Esophagus squamous epithelium (tissue), 5 donors: Measurements from ENCODE around the gene OLFML1. TPM values are rescaled to one million over a fixed set of nuclear protein-coding genes. Genes with fewer than 3 reads are reported as not detected.
A peak's percentile ranks its signal among the peaks of the same experiment; 100 is the strongest.
"Not testable (repeated sequence)": the region's sequence is repeated elsewhere in the genome, so short reads cannot be mapped to it uniquely, and the experiment has no call there.

Source experiments
- DNase-seq: peaks from one replicate; lab custom pipeline; 2025; lab: John Stamatoyannopoulos, UW
- H3K27ac ChIP-seq, 4 donors: fragments of 200-600 bp; sonication (generic); one replicate each; pipeline ENCODE4 v1.5.1; 2016 to 2019; ENCODE audit warnings: mild to moderate bottlenecking in 1 of 4
- H3K27me3 ChIP-seq, 4 donors: fragments of 200-600 bp; sonication (generic); 1 replicate in 3 of 4; 2 replicates in 1 of 4; pipeline versions ENCODE4 v1.5.1 to v1.6.0; 2017 to 2021; ENCODE audit warnings: antibody characterized with exemption in 1 of 4
- H3K36me3 ChIP-seq, 3 donors: fragments of 200-600 bp; sonication (generic); one replicate each; pipeline ENCODE4 v1.5.1; 2016 to 2019
- H3K4me1 ChIP-seq, 3 donors: fragments of 200-600 bp; sonication (generic); one replicate each; pipeline ENCODE4 v1.5.1; 2017 to 2019
- H3K4me3 ChIP-seq, 4 donors: fragments of 200-600 bp; sonication (generic); 1 replicate in 3 of 4; 2 replicates in 1 of 4; pipeline ENCODE4 v1.5.1; 2016 to 2019; ENCODE audit warnings: mild to moderate bottlenecking in 2 of 4, moderate library complexity in 1 of 4
- H3K9me3 ChIP-seq, 3 donors: fragments of 200-600 bp; sonication (generic); one replicate each; pipeline ENCODE4 v1.5.1; 2016 to 2019
- POLR2A ChIP-seq, 4 donors: fragments of 450-650 bp; IDR thresholded peaks; one replicate each; pipeline ENCODE4 v1.6.1; 2017; ENCODE audit warnings: antibody characterized with exemption in 4 of 4, mild to moderate bottlenecking in 4 of 4, moderate library complexity in 3 of 4
- WGBS, 2 donors: methylation state at CpG; one replicate each; pipeline ENCODE4 v1.1.5; 2018; 5-methylcytosine and 5-hydroxymethylcytosine counted together
- intact Hi-C: fragments of 100-400 bp; cut with DNase I; formaldehyde crosslinking; loops from one replicate; pipeline ENCODE4 v1.15.0; 2022
- total RNA-seq, 4 donors: library from RNA; depleted of rRNA; stranded (reverse); fragments of >200 nt; gene quantifications; one replicate each; pipeline ENCODE4 v1.1.0, GENCODE V29; 2016
- TF ChIP-seq, protein P1 (sequence below), 6 experiments: fragments of 450-650 bp in 4 of 6; fragments of 200-600 bp in 2 of 6; sonication (generic) in 2 of 6; IDR thresholded peaks; one replicate each; pipeline ENCODE4 v1.5.1; 2016 to 2019; ENCODE audit warnings: antibody characterized with exemption in 6 of 6, mild to moderate bottlenecking in 4 of 6, moderate library complexity in 4 of 6
- donor health status: DM: yes; HTN: yes; CAD: no.

The OLFML1 gene
- total RNA-seq, 4 donors from 2014 or later: 0.35 to 6.3 (median 2.4) TPM; not detected in 1

- Histone ChIP-seq H3K27me3 (no peaks in the 10 kb centered on the region), H3K4me3 (no peak overlapping the region), H3K27ac (no peak overlapping the region), H3K4me1 (peaks cover 21 to 55% (median 24%) of the 10 kb centered on the region in 3 donors), H3K9me3 (no peaks in the 10 kb centered on the region), H3K36me3 (no peaks in the 10 kb centered on the region)
- DNase-seq: no peak
- WGBS, 2 donors: 87 to 90% methylated on average over 8 to 12 of the region's 12 CpGs
- intact Hi-C loops: no loop called here
- TF ChIP-seq POLR2A (IDR thresholded peaks at IDR 0.05): no peak
- TF ChIP-seq, protein P1, sequence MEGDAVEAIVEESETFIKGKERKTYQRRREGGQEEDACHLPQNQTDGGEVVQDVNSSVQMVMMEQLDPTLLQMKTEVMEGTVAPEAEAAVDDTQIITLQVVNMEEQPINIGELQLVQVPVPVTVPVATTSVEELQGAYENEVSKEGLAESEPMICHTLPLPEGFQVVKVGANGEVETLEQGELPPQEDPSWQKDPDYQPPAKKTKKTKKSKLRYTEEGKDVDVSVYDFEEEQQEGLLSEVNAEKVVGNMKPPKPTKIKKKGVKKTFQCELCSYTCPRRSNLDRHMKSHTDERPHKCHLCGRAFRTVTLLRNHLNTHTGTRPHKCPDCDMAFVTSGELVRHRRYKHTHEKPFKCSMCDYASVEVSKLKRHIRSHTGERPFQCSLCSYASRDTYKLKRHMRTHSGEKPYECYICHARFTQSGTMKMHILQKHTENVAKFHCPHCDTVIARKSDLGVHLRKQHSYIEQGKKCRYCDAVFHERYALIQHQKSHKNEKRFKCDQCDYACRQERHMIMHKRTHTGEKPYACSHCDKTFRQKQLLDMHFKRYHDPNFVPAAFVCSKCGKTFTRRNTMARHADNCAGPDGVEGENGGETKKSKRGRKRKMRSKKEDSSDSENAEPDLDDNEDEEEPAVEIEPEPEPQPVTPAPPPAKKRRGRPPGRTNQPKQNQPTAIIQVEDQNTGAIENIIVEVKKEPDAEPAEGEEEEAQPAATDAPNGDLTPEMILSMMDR (IDR thresholded peaks at IDR 0.05): no peak
Measured at GRCh38 chr11:7516475-7516874, 31.2 kb downstream of the OLFML1 start.

GRCh38 chr11:7517743-7518142 lies 32.4 kb downstream of the OLFML1 start:
- H3K4me3 ChIP-seq, H3K36me3 ChIP-seq, H3K9me3 ChIP-seq, H3K27ac ChIP-seq, DNase-seq, intact Hi-C loops, H3K27me3 ChIP-seq: not testable (repeated sequence)
- peaks cover 9 to 52% (median 13%) of the 10 kb centered on the region in 3 donors for H3K4me1 ChIP-seq
- 92 to 95% methylated on average over 7 to 13 of the region's 13 CpGs for WGBS, 2 donors

DNA sequence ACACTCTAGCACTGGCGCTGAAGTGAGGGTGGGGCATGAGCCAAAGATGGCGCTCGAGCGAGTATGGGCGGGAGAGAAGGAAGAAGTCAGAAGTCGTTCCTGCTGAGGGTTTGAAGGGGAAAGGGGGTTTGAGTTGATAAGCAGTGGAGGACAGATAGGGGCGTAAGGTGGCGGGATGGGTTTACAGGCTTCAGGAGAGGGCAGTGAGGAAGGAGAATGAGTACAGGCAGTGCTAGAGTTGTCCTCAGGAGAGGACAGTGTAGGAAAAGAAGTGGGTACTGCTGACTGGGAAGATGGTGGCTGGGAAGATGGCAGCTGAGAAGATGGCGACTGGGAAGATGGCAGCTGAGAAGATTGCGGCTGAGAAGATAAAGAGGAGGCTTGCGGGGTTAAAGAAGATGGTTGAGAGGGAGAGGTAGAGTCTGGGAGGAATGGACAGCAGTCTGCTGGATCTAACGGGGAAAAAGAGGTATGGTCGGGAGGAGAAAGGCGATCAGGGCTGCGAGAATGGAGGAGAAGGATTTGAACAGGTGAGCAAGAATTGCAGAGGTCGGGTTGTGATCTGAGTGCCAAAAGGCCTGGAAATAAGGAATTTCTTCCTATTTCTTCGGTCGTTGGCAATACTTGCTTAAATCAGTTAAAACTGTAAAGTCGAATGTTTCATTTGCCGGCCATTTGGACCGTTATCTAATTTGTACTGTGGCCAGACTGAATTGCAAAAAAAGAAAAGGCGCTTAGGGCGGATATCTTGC lies 33.7 kb downstream of the OLFML1 start:
- Histone ChIP-seq H3K4me1 (peaks cover 6 to 57% (median 12%) of the 10 kb centered on the region in 3 donors), H3K27ac (no peak overlapping the region), H3K36me3 (no peaks in the 10 kb centered on the region), H3K4me3 (no peak overlapping the region), H3K27me3 (no peaks in the 10 kb centered on the region), H3K9me3 (no peaks in the 10 kb centered on the region)
- intact Hi-C loops: no loop called here
- DNase-seq: no peak
- no peak for TF ChIP-seq POLR2A (IDR thresholded peaks at IDR 0.05)
- TF ChIP-seq, protein P1 (IDR thresholded peaks at IDR 0.05): no peak
- WGBS, 2 donors: 89 to 91% methylated on average over 23 of the region's 23 CpGs

- intact Hi-C loops: no loop called here
- 65 to 69% methylated on average over 13 to 17 of the region's 18 CpGs for WGBS, 2 donors
- peak overlapping the region in 3 of 4 donors; percentile 17 to 40 (median 37) for H3K27ac ChIP-seq
- no peaks in the 10 kb centered on the region for H3K36me3 ChIP-seq
- no peak for DNase-seq
- H3K27me3 ChIP-seq: no peaks in the 10 kb centered on the region
- no peaks in the 10 kb centered on the region for H3K9me3 ChIP-seq
- H3K4me3 ChIP-seq: no peak overlapping the region
- peaks cover 18 to 57% (median 21%) of the 10 kb centered on the region in 3 donors for H3K4me1 ChIP-seq
- TF ChIP-seq POLR2A (IDR thresholded peaks at IDR 0.05): no peak
- TF ChIP-seq, protein P1 (IDR thresholded peaks at IDR 0.05): no peak
Measured at GRCh38 chr11:7520011-7520942, 35.0 kb downstream of the OLFML1 start.

DNA sequence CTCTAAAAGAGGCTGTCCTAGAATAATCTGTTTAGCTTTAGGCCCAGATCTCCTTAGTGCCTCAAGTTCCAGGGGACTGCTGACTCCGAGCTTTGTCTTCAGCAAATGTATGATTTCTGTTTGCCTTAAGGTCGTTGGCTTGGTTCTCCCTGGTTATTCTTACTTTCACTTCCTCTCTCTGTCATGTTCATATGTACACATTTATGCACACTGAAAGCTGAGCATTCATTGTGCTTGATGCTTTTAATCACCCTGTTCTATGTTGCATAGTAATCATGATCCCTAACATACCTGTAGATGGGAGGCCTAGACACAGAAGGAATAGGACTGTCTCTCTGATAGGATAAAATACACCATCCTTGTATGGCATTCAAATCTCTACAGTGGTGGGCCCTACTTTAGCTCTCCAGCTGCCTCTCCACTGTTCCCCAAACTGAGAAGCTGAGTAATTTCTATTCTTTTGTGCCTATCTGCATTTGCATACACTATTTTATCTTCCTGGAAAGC lies 35.7 kb downstream of the OLFML1 start:
- 0 to 14% methylated on average over 1 to 2 of the region's 2 CpGs for WGBS, 2 donors
- Histone ChIP-seq H3K9me3 (no peaks in the 10 kb centered on the region), H3K36me3 (no peaks in the 10 kb centered on the region), H3K4me1 (peaks cover 18 to 54% (median 22%) of the 10 kb centered on the region in 3 donors), H3K27me3 (no peaks in the 10 kb centered on the region), H3K27ac (peak overlapping the region in 3 of 4 donors; percentile 17 to 61 (median 37)), H3K4me3 (no peak overlapping the region)
- DNase-seq: no peak
- TF ChIP-seq, protein P1 (IDR thresholded peaks at IDR 0.05): no peak
- no peak for TF ChIP-seq POLR2A (IDR thresholded peaks at IDR 0.05)
- intact Hi-C loops: no loop called here
